Naive thymus-derived CD4-positive, alpha-beta T cell (primary cell): ENCODE data around the gene FNDC3B. TPM values are rescaled to one million over a fixed set of nuclear protein-coding genes. Genes with fewer than 3 reads are reported as not detected.
A peak's percentile ranks its signal among the peaks of the same experiment; 100 is the strongest.

Source experiments
- ATAC-seq: fragments of 150-1000 bp; cut with Tn5 transposase; 2 replicates; pipeline ENCODE4 v1.10.0; 2021; ENCODE audit warnings: mild to moderate bottlenecking, moderate library complexity
- CTCF ChIA-PET: fragments of 350-600 bp; sonication (Branson Sonifier 250); formaldehyde crosslinking; loops from one replicate; lab custom pipeline; 2021; ENCODE audit warnings: antibody characterized with exemption; lab: Charles Lee
- POLR2A ChIA-PET: fragments of 350-600 bp; sonication (Branson Sonifier 250); formaldehyde crosslinking; loops from one replicate; lab custom pipeline; 2021; ENCODE audit warnings: antibody characterized with exemption, inconsistent platforms; lab: Charles Lee
- DNase-seq, 9 donors: peaks; one replicate each; pipeline versions ENCODE4 v3.0.0 to v3.0.0-alpha.2; 2020 to 2022; ENCODE audit warnings: mixed read lengths in 1 of 9
- H3K27ac ChIP-seq: one replicate; pipeline ENCODE4 v1.7.0; 2013; ENCODE audit warnings: mild to moderate bottlenecking, low read depth, low read length, moderate library complexity
- H3K27me3 ChIP-seq, 2 donors: one replicate each; pipeline ENCODE4 v1.7.0; 2013; ENCODE audit warnings: low read length in 2 of 2, mild to moderate bottlenecking in 2 of 2, moderate library complexity in 2 of 2; ENCODE audit not compliant: control insufficient read depth in 2 of 2, insufficient read depth in 2 of 2
- H3K36me3 ChIP-seq, 3 experiments: 1 replicate in 2 of 3; 2 replicates in 1 of 3; pipeline ENCODE4 v1.7.0; 2013; ENCODE audit warnings: low read length in 3 of 3, mild to moderate bottlenecking in 3 of 3, moderate library complexity in 1 of 3; ENCODE audit not compliant: insufficient read depth in 3 of 3, control insufficient read depth in 2 of 3
- H3K4me1 ChIP-seq, 2 donors: one replicate each; pipeline ENCODE4 v1.7.0; 2013; ENCODE audit warnings: low read length in 2 of 2, mild to moderate bottlenecking in 2 of 2, moderate library complexity in 1 of 2; ENCODE audit not compliant: control insufficient read depth in 2 of 2, insufficient read depth in 2 of 2
- H3K4me3 ChIP-seq: 2 replicates; pipeline ENCODE4 v1.7.0; 2013; ENCODE audit warnings: mild to moderate bottlenecking, low read length
- H3K9me3 ChIP-seq, 3 experiments: 1 replicate in 2 of 3; 2 replicates in 1 of 3; pipeline ENCODE4 v1.7.0; 2013; ENCODE audit warnings: low read length in 3 of 3; ENCODE audit not compliant: control insufficient read depth in 2 of 3
- H3K27ac Mint-ChIP-seq, 9 donors: one replicate each; pipeline ENCODE4 v1.8.0; 2020 to 2022; ENCODE audit warnings: mixed read lengths in 9 of 9, mild to moderate bottlenecking in 8 of 9, moderate library complexity in 5 of 9, inconsistent platforms in 2 of 9
- H3K27me3 Mint-ChIP-seq, 5 donors: one replicate each; pipeline ENCODE4 v1.8.0; 2021 to 2022; ENCODE audit warnings: mixed read lengths in 5 of 5, mild to moderate bottlenecking in 1 of 5
- H3K36me3 Mint-ChIP-seq, 5 donors: one replicate each; pipeline ENCODE4 v1.8.0; 2020 to 2022; ENCODE audit warnings: mixed read lengths in 5 of 5, mild to moderate bottlenecking in 3 of 5, inconsistent platforms in 1 of 5
- H3K4me1 Mint-ChIP-seq, 7 donors: one replicate each; pipeline ENCODE4 v1.8.0; 2020 to 2022; ENCODE audit warnings: mixed read lengths in 7 of 7, mild to moderate bottlenecking in 3 of 7, inconsistent platforms in 1 of 7
- H3K4me3 Mint-ChIP-seq, 10 donors: one replicate each; pipeline ENCODE4 v1.8.0; 2020 to 2022; ENCODE audit warnings: mild to moderate bottlenecking in 10 of 10, mixed read lengths in 10 of 10, moderate library complexity in 6 of 10, inconsistent platforms in 2 of 10
- H3K9me3 Mint-ChIP-seq, 11 donors: one replicate each; pipeline ENCODE4 v1.8.0; 2020 to 2022; ENCODE audit warnings: mixed read lengths in 11 of 11, mild to moderate bottlenecking in 4 of 11, inconsistent platforms in 1 of 11, moderate library complexity in 1 of 11
- intact Hi-C, 2 donors: fragments of 100-400 bp; cut with micrococcal nuclease; formaldehyde crosslinking; loops; one replicate each; pipeline ENCODE4 v1.15.1; 2023
- polyA plus RNA-seq, 2 donors: library from polyadenylated mRNA; unstranded; fragments of 300-500 nt; fragmentation: Illumina TruSeq; gene quantifications; one replicate each; pipeline ENCODE4 v1.2.3, GENCODE V29; 2021
- total RNA-seq, 6 experiments: library from RNA in 5 of 6; stranded (reverse) in 5 of 6; gene quantifications; 1 replicate in 5 of 6; 2 replicates in 1 of 6; pipeline ENCODE4 v1.2.3 and lab custom pipeline; 2021 to 2026

Gene FNDC3B
- total and polyA plus RNA-seq, 7 experiments from 2014 or later: 8.6 to 78.6 (median 25.6) TPM

DNA sequence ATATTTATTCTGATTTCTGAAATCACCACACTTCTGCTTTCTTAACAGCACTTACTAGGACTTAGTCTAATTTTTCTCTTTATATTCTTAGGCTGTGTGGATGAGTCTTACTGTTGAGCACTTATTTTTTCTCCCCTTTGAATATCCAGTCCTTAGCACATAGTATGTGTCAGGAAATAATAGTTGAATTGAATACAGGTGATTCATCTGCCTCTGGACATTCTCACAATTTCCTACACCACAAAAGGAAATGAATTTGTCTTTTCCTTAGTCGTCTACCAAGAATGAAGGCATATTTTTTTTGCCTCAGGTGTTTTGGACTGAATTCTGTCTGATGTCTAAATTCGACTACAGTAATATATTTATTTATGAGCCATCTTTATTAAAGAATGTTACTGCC, 204.6 kb downstream of the FNDC3B start:
- Histone ChIP-seq H3K36me3 (peaks cover 0 to 5% (median 0%) of the 10 kb centered on the region in 3 experiments), H3K4me1 (no peaks in the 10 kb centered on the region)

GRCh38 chr3:172245241-172245640, 205.9 kb downstream of the FNDC3B start:
- intact Hi-C loops: no loop called here
- H3K9me3 Mint-ChIP-seq: peaks cover 10 to 37% (median 19%) of the 10 kb centered on the region in 11 donors
- DNase-seq (no peak), ATAC-seq (no peak)
- ChIA-PET POLR2A (no interaction called here), CTCF (interaction anchor here (0.6 kb wide), 1 partner anchor 24 kb away, joined by 3 read pairs; no protein-coding TSS in a partner anchor)
- Histone ChIP-seq H3K27ac (no peak overlapping the region), H3K4me3 (no peak overlapping the region), H3K4me1 (no peaks in the 10 kb centered on the region), H3K27me3 (no peaks in the 10 kb centered on the region), H3K36me3 (peaks cover 0 to 5% (median 0%) of the 10 kb centered on the region in 3 experiments), H3K9me3 (peaks cover 0 to 10% (median 0%) of the 10 kb centered on the region in 3 experiments)
- H3K4me1 Mint-ChIP-seq: peaks cover 2 to 30% (median 16%) of the 10 kb centered on the region in 7 donors
- H3K4me3 Mint-ChIP-seq: no peak overlapping the region
- H3K27me3 Mint-ChIP-seq: no peaks in the 10 kb centered on the region
- H3K36me3 Mint-ChIP-seq: peaks cover 10 to 58% (median 49%) of the 10 kb centered on the region in 5 donors
- H3K27ac Mint-ChIP-seq: peak overlapping the region in 1 of 9 donors; percentile 34

More for the DNA sequence above, 204.6 kb downstream of the FNDC3B start:
- peak overlapping the region in 2 of 10 donors; percentile 16 for H3K4me3 Mint-ChIP-seq
- ATAC-seq: no peak
- peaks cover 2 to 34% (median 16%) of the 10 kb centered on the region in 7 donors for H3K4me1 Mint-ChIP-seq
- Histone ChIP-seq H3K27me3 (no peaks in the 10 kb centered on the region), H3K9me3 (peaks cover 0 to 10% (median 0%) of the 10 kb centered on the region in 3 experiments), H3K4me3 (no peak overlapping the region), H3K27ac (no peak overlapping the region)
- H3K9me3 Mint-ChIP-seq: peaks cover 10 to 37% (median 19%) of the 10 kb centered on the region in 11 donors
- no peak overlapping the region for H3K27ac Mint-ChIP-seq
- intact Hi-C loops: no loop called here
- DNase-seq: no peak
- ChIA-PET POLR2A (no interaction called here), CTCF (no interaction called here)
- peaks cover 10 to 62% (median 53%) of the 10 kb centered on the region in 5 donors for H3K36me3 Mint-ChIP-seq
- H3K27me3 Mint-ChIP-seq: no peaks in the 10 kb centered on the region

- H3K27me3 Mint-ChIP-seq: no peaks in the 10 kb centered on the region
- H3K27ac Mint-ChIP-seq: no peak overlapping the region
Observed at GRCh38 chr3:172246107-172246844, 206.9 kb downstream of the FNDC3B start.

DNA sequence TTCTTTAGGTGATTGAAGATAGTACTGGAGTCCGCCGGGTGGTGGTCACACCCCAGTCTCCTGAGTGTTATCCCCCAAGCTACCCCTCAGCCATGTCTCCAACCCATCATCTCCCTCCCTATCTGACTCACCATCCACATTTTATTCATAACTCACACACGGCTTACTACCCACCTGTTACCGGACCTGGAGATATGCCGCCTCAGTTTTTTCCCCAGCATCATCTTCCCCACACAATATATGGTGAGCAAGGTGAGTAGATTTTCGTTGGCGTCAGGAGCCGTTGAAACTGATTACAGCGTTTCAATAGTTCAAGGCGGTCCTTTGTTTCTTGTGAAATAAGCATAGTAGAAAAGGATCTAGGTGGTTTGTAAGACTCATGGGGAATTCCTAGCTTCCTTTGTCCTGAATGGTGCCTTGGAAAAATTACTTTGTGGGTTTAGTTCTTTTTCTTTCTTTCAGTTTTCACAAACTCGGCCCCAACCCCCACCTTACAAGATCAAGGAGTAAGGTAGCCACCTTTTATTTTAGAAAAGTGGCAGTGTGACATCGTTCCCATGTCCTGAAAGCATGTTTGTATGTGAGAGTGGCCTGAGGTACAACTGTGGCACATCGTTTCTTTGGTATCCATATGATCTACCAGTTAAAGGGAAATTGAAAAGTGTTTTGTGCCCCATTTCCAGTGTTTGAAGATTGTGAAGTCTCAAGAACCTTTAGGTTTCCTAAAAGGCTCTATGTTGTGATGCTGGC, 208.3 kb downstream of the FNDC3B start:
- no peaks in the 10 kb centered on the region for H3K27me3 Mint-ChIP-seq
- no peak overlapping the region for H3K4me3 Mint-ChIP-seq
- H3K9me3 ChIP-seq: peaks cover 0 to 1% (median 0%) of the 10 kb centered on the region in 3 experiments
- H3K36me3 ChIP-seq: peaks cover 0 to 7% (median 0%) of the 10 kb centered on the region in 3 experiments
- H3K4me1 Mint-ChIP-seq: peaks cover 2 to 24% (median 16%) of the 10 kb centered on the region in 7 donors
- intact Hi-C loops: no loop called here
- H3K27ac Mint-ChIP-seq: no peak overlapping the region
- ChIA-PET CTCF (no interaction called here), POLR2A (no interaction called here)
- peaks cover 6 to 58% (median 38%) of the 10 kb centered on the region in 5 donors for H3K36me3 Mint-ChIP-seq
- no peaks in the 10 kb centered on the region for H3K27me3 ChIP-seq
- H3K4me1 ChIP-seq: no peaks in the 10 kb centered on the region
- no peak for DNase-seq
- no peak overlapping the region for H3K27ac ChIP-seq
- no peak overlapping the region for H3K4me3 ChIP-seq
- ATAC-seq: no peak
- peaks cover 0 to 14% (median 6%) of the 10 kb centered on the region in 11 donors for H3K9me3 Mint-ChIP-seq

More at GRCh38 chr3:172246107-172246844, 206.9 kb downstream of the FNDC3B start:
- DNase-seq (no peak), ATAC-seq (no peak)
- H3K27ac ChIP-seq: no peak overlapping the region
- no peak overlapping the region for H3K4me3 ChIP-seq
- ChIA-PET CTCF (no interaction called here), POLR2A (no interaction called here)
- peaks cover 0 to 5% (median 0%) of the 10 kb centered on the region in 3 experiments for H3K36me3 ChIP-seq
- Mint-ChIP-seq H3K36me3 (peaks cover 6 to 57% (median 44%) of the 10 kb centered on the region in 5 donors), H3K9me3 (peaks cover 5 to 26% (median 12%) of the 10 kb centered on the region in 11 donors), H3K4me3 (no peak overlapping the region), H3K4me1 (peaks cover 2 to 25% (median 16%) of the 10 kb centered on the region in 7 donors)
- no peaks in the 10 kb centered on the region for H3K27me3 ChIP-seq
- peaks cover 0 to 10% (median 0%) of the 10 kb centered on the region in 3 experiments for H3K9me3 ChIP-seq
- H3K4me1 ChIP-seq: no peaks in the 10 kb centered on the region
- intact Hi-C loops: no loop called here

DNA sequence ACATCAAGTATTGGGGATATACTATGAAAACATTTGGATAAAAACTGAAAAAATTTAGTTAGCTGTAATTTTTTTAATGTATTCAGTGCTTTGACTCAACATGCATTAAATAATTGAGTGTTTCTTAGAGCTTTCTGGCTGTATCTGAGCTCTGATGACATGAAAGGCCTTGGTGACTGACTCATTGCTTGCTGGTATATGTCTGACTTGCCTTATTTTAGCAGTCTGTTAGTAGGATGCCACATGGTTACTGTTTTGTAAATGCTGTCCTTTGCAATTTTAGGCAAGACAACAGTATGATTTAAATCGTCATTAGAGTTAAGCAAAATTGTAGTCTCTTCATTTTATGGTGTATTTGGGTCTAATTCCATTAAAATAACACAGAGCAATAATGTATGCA, 209.7 kb downstream of the FNDC3B start:
- ATAC-seq: no peak

GRCh38 chr3:172251211-172251610, 211.8 kb downstream of the FNDC3B start:
- no peak for DNase-seq
- CTCF ChIA-PET: no interaction called here
- no peak for ATAC-seq
- POLR2A ChIA-PET: no interaction called here
- Mint-ChIP-seq H3K27ac (no peak overlapping the region), H3K4me1 (peaks cover 0 to 7% (median 3%) of the 10 kb centered on the region in 7 donors), H3K4me3 (no peak overlapping the region), H3K27me3 (no peaks in the 10 kb centered on the region), H3K36me3 (peaks cover 0 to 70% (median 27%) of the 10 kb centered on the region in 5 donors), H3K9me3 (no peaks in the 10 kb centered on the region)
- Histone ChIP-seq H3K27me3 (no peaks in the 10 kb centered on the region), H3K27ac (no peak overlapping the region), H3K36me3 (peaks cover 0 to 7% (median 0%) of the 10 kb centered on the region in 3 experiments), H3K9me3 (no peaks in the 10 kb centered on the region), H3K4me1 (no peaks in the 10 kb centered on the region), H3K4me3 (no peak overlapping the region)
- intact Hi-C loops: no loop called here

More for the DNA sequence above, 209.7 kb downstream of the FNDC3B start:
- Mint-ChIP-seq H3K27ac (no peak overlapping the region), H3K27me3 (no peaks in the 10 kb centered on the region), H3K9me3 (peaks cover 0 to 2% (median 0%) of the 10 kb centered on the region in 11 donors), H3K4me1 (peaks cover 2 to 10% (median 5%) of the 10 kb centered on the region in 7 donors), H3K36me3 (peaks cover 0 to 58% (median 26%) of the 10 kb centered on the region in 5 donors), H3K4me3 (no peak overlapping the region)
- POLR2A ChIA-PET: no interaction called here
- DNase-seq: no peak
- Histone ChIP-seq H3K27ac (no peak overlapping the region), H3K27me3 (no peaks in the 10 kb centered on the region), H3K4me1 (no peaks in the 10 kb centered on the region), H3K36me3 (peaks cover 0 to 7% (median 0%) of the 10 kb centered on the region in 3 experiments), H3K4me3 (no peak overlapping the region), H3K9me3 (no peaks in the 10 kb centered on the region)
- intact Hi-C loops: no loop called here
- CTCF ChIA-PET: interaction anchor here (0.7 kb wide), 1 partner anchor 1024 kb away, joined by 3 read pairs; no protein-coding TSS in a partner anchor
